ENCODE measurements around the gene IQCB1. TPM values are rescaled to one million over a fixed set of nuclear protein-coding genes. Genes with fewer than 3 reads are reported as not detected.

IQCB1 gene
- total and polyA plus RNA-seq, 7 donors = 6.2 to 21.6 (median 18.9) TPM

GRCh38 chr3:121757812-121758545 is 76.9 kb downstream of the IQCB1 start:
- H3K4me1 ChIP-seq = no peaks in the 10 kb centered on the region
- intact Hi-C loops (cut with DNase I) = no loop called here
- TF ChIP-seq POLR2A (IDR thresholded peaks at IDR 0.05) = no peak
- no peak for TF ChIP-seq CTCF (IDR thresholded peaks at IDR 0.05)
- no peak for TF ChIP-seq EP300 (IDR thresholded peaks at IDR 0.05)
- no peak for TF ChIP-seq POLR2AphosphoS5 (IDR thresholded peaks at IDR 0.05)
- DNase-seq = no peak
- WGBS, 2 donors = 89 to 91% methylated on average over 15 of the region's 15 CpGs
- H3K4me3 ChIP-seq = no peak overlapping the region
- H3K27ac ChIP-seq = no peak overlapping the region
- H3K27me3 ChIP-seq = no peaks in the 10 kb centered on the region
- no peaks in the 10 kb centered on the region for H3K9me3 ChIP-seq
- H3K36me3 ChIP-seq = no peaks in the 10 kb centered on the region

GRCh38 chr3:121757087-121757811 is 77.6 kb downstream of the IQCB1 start:
- 81 to 85% methylated on average over 4 of the region's 4 CpGs for WGBS, 2 donors
- TF ChIP-seq POLR2A (IDR thresholded peaks at IDR 0.05) = no peak
- no peak for TF ChIP-seq POLR2AphosphoS5 (IDR thresholded peaks at IDR 0.05)
- no peak for TF ChIP-seq CTCF (IDR thresholded peaks at IDR 0.05)
- TF ChIP-seq EP300 (IDR thresholded peaks at IDR 0.05) = no peak
- Histone ChIP-seq H3K4me3 (no peak overlapping the region), H3K36me3 (no peaks in the 10 kb centered on the region), H3K27ac (no peak overlapping the region), H3K4me1 (no peaks in the 10 kb centered on the region), H3K27me3 (no peaks in the 10 kb centered on the region), H3K9me3 (no peaks in the 10 kb centered on the region)
- DNase-seq = no peak
- intact Hi-C loops (cut with DNase I) = no loop called here

GRCh38 chr3:121752772-121753171 is 82.1 kb downstream of the IQCB1 start:
- Histone ChIP-seq H3K27me3 (no peaks in the 10 kb centered on the region), H3K9me3 (no peaks in the 10 kb centered on the region), H3K4me3 (no peak overlapping the region), H3K4me1 (peaks cover 0 to 18% (median 14%) of the 10 kb centered on the region in 4 donors), H3K36me3 (no peaks in the 10 kb centered on the region), H3K27ac (no peak overlapping the region)
- TF ChIP-seq CTCF (IDR thresholded peaks at IDR 0.05) = no peak
- no peak for TF ChIP-seq POLR2A (IDR thresholded peaks at IDR 0.05)
- no peak for TF ChIP-seq POLR2AphosphoS5 (IDR thresholded peaks at IDR 0.05)
- TF ChIP-seq EP300 (IDR thresholded peaks at IDR 0.05) = no peak
- DNase-seq = no peak
- WGBS, 2 donors = 57 to 77% methylated on average over 1 of the region's 1 CpG
- intact Hi-C loops (cut with DNase I) = loop anchor here (5.0 kb wide), 1 partner anchor 205 kb away; the partner anchor contains the start of gene POLQ

GRCh38 chr3:121752261-121752660 is 82.6 kb downstream of the IQCB1 start:
- H3K4me1 ChIP-seq = peaks cover 0 to 20% (median 19%) of the 10 kb centered on the region in 4 donors
- H3K4me3 ChIP-seq = no peak overlapping the region
- intact Hi-C loops (cut with DNase I) = loop anchor here (5.0 kb wide), 1 partner anchor 205 kb away; the partner anchor contains the start of gene POLQ
- H3K27me3 ChIP-seq = no peaks in the 10 kb centered on the region
- no peak for DNase-seq
- no peak overlapping the region for H3K27ac ChIP-seq
- H3K36me3 ChIP-seq = no peaks in the 10 kb centered on the region
- TF ChIP-seq POLR2AphosphoS5 (IDR thresholded peaks at IDR 0.05) (no peak), CTCF (IDR thresholded peaks at IDR 0.05) (no peak), EP300 (IDR thresholded peaks at IDR 0.05) (no peak), POLR2A (IDR thresholded peaks at IDR 0.05) (no peak)
- H3K9me3 ChIP-seq = no peaks in the 10 kb centered on the region
- 84 to 85% methylated on average over 1 of the region's 1 CpG for WGBS, 2 donors

Data from sigmoid colon (tissue), 7 donors.